HepG2 (cell line): ENCODE data around the gene RTEL1. TPM values are rescaled to one million over a fixed set of nuclear protein-coding genes. Genes with fewer than 3 reads are reported as not detected.

Experiments
- ARNT ChIP-seq: fragments of 450-650 bp; IDR thresholded peaks from 2 replicates; pipeline ENCODE4 v1.6.1; 2017
- ASH2L ChIP-seq: fragments of 300-600, 200-600 bp; sonication (generic); IDR thresholded peaks from 2 replicates; pipeline ENCODE4 v1.7.0; 2017; ENCODE audit warnings: low read depth, mild to moderate bottlenecking, moderate library complexity, mixed read lengths, low read length; ENCODE audit not compliant: insufficient read length
- GPN1 ChIP-seq: sonication (generic); formaldehyde crosslinking; IDR thresholded peaks from 2 replicates; pipeline ENCODE4 v1.5.1; 2020; ENCODE audit warnings: missing genetic modification reagents, borderline replicate concordance
- NFKBIZ ChIP-seq: IDR thresholded peaks from 2 replicates; pipeline ENCODE4 v1.6.1; 2018; ENCODE audit warnings: missing genetic modification reagents, missing compliant biosample characterization
- STAG1 ChIP-seq: sonication (generic); formaldehyde crosslinking; IDR thresholded peaks from 2 replicates; pipeline ENCODE4 v1.4.0; 2020; ENCODE audit warnings: missing genetic modification reagents
- ZNF451 ChIP-seq: sonication (generic); formaldehyde crosslinking; IDR thresholded peaks from 2 replicates; pipeline ENCODE4 v1.5.0; 2020; ENCODE audit warnings: mild to moderate bottlenecking, missing genetic modification reagents
- ZUFSP ChIP-seq: sonication (generic); formaldehyde crosslinking; IDR thresholded peaks from 2 replicates; pipeline ENCODE4 v1.9.0; 2021; ENCODE audit warnings: missing genetic modification reagents, mild to moderate bottlenecking, borderline replicate concordance
- polyA plus RNA-seq, 8 experiments: library from polyadenylated mRNA; depleted of rRNA in 3 of 8; stranded (reverse) in 7 of 8; unstranded in 1 of 8; fragments of >200 nt; fragmentation: Illumina TruSeq in 4 of 8; extraction: Trizol in 4 of 8; gene quantifications; 2 replicates each; pipeline versions ENCODE4 v1.2.1 to v1.2.3, GENCODE V29; 2011 to 2016; ENCODE audit warnings: low read depth in 4 of 8, missing spikeins in 1 of 8, mixed read lengths in 1 of 8; ENCODE audit not compliant: insufficient read depth in 1 of 8
- total RNA-seq, 5 experiments: library from RNA; depleted of rRNA; stranded (reverse); fragments of >200 nt; fragmentation: Illumina TruSeq; extraction: Trizol; gene quantifications; 2 replicates each; pipeline ENCODE4 v1.2.3, GENCODE V29; 2016; ENCODE audit warnings: low read depth in 1 of 5
- TF ChIP-seq, protein P1 (sequence below): sonication (generic); formaldehyde crosslinking; IDR thresholded peaks from 2 replicates; pipeline ENCODE4 v1.8.0; 2022; ENCODE audit warnings: mild to moderate bottlenecking, missing genetic modification reagents, borderline replicate concordance
- TF ChIP-seq, protein P2 (sequence below): sonication (generic); formaldehyde crosslinking; IDR thresholded peaks from 2 replicates; pipeline ENCODE4 v1.5.1; 2020; ENCODE audit warnings: missing genetic modification reagents, mild to moderate bottlenecking, borderline replicate concordance
- TF ChIP-seq, protein P3 (sequence below): sonication (generic); formaldehyde crosslinking; IDR thresholded peaks from 2 replicates; pipeline ENCODE4 v1.8.0; 2022; ENCODE audit warnings: low read depth, missing genetic modification reagents
- TF ChIP-seq, protein P4 (sequence below): sonication (generic); formaldehyde crosslinking; IDR thresholded peaks from 2 replicates; pipeline ENCODE4 v1.4.0; 2020; ENCODE audit warnings: mild to moderate bottlenecking, low read depth, missing genetic modification reagents
- TF ChIP-seq, protein P5 (sequence below): sonication (generic); formaldehyde crosslinking; IDR thresholded peaks from 2 replicates; pipeline ENCODE4 v1.4.0; 2020; ENCODE audit warnings: low read depth, missing genetic modification reagents
- TF ChIP-seq, protein P6 (sequence below): IDR thresholded peaks from 2 replicates; pipeline ENCODE4 v1.6.1; 2012; ENCODE audit warnings: low read length, improper control_type of control experiment

The RTEL1 gene
- total and polyA plus RNA-seq, 2 of the 13 experiments (the other 11 are each of a cell fraction or from before 2014, with no cell fraction given): 21.8 to 36.4 TPM

- TF ChIP-seq, protein P1, sequence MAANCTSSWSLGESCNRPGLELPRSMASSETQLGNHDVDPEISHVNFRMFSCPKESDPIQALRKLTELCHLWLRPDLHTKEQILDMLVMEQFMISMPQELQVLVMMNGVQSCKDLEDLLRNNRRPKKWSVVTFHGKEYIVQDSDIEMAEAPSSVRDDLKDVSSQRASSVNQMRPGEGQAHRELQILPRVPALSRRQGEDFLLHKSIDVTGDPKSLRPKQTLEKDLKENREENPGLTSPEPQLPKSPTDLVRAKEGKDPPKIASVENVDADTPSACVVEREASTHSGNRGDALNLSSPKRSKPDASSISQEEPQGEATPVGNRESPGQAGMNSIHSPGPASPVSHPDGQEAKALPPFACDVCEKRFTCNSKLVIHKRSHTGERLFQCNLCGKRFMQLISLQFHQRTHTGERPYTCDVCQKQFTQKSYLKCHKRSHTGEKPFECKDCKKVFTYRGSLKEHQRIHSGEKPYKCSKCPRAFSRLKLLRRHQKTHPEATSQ (CRISPR knock-in tag): no peak
- TF ChIP-seq NFKBIZ (CRISPR knock-in tag): 0 out of 2 replicates have a peak, but pooled peaks have one; percentile 6
- no peak for TF ChIP-seq ASH2L
- TF ChIP-seq STAG1 (CRISPR knock-in tag): peak; percentile 18; the same call in 1 of the 2 replicates
- peak; percentile 18; the same call in 1 of the 2 replicates for TF ChIP-seq GPN1 (CRISPR knock-in tag)
- TF ChIP-seq, protein P2, sequence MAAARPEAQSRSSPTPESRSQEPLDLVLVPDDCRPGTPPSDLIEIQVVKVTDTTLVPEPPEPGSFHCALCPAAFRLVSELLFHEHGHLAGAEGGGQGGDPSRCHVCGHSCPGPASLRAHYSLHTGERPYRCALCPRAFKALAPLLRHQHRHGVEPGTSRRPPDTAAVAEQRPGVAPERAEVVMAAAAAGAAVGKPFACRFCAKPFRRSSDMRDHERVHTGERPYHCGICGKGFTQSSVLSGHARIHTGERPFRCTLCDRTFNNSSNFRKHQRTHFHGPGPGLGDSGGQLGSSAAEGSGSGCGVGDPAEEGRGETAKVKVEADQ: 0 out of 2 replicates have a peak, but pooled peaks have one; percentile 19
- TF ChIP-seq ARNT: no peak
- no peak for TF ChIP-seq ZUFSP (CRISPR knock-in tag)
- TF ChIP-seq, protein P3, sequence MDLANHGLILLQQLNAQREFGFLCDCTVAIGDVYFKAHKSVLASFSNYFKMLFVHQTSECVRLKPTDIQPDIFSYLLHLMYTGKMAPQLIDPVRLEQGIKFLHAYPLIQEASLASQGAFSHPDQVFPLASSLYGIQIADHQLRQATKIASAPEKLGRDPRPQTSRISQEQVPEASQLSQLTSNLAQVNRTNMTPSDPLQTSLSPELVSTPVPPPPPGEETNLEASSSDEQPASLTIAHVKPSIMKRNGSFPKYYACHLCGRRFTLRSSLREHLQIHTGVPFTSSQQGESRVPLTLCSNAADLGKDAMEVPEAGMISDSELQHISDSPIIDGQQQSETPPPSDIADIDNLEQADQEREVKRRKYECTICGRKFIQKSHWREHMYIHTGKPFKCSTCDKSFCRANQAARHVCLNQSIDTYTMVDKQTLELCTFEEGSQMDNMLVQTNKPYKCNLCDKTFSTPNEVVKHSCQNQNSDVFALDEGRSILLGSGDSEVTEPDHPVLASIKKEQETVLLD: no peak
- TF ChIP-seq, protein P4, sequence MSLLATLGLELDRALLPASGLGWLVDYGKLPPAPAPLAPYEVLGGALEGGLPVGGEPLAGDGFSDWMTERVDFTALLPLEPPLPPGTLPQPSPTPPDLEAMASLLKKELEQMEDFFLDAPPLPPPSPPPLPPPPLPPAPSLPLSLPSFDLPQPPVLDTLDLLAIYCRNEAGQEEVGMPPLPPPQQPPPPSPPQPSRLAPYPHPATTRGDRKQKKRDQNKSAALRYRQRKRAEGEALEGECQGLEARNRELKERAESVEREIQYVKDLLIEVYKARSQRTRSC: no peak
- no peak; the same call in 1 of the 2 replicates for TF ChIP-seq ZNF451 (CRISPR knock-in tag)
- TF ChIP-seq, protein P5, sequence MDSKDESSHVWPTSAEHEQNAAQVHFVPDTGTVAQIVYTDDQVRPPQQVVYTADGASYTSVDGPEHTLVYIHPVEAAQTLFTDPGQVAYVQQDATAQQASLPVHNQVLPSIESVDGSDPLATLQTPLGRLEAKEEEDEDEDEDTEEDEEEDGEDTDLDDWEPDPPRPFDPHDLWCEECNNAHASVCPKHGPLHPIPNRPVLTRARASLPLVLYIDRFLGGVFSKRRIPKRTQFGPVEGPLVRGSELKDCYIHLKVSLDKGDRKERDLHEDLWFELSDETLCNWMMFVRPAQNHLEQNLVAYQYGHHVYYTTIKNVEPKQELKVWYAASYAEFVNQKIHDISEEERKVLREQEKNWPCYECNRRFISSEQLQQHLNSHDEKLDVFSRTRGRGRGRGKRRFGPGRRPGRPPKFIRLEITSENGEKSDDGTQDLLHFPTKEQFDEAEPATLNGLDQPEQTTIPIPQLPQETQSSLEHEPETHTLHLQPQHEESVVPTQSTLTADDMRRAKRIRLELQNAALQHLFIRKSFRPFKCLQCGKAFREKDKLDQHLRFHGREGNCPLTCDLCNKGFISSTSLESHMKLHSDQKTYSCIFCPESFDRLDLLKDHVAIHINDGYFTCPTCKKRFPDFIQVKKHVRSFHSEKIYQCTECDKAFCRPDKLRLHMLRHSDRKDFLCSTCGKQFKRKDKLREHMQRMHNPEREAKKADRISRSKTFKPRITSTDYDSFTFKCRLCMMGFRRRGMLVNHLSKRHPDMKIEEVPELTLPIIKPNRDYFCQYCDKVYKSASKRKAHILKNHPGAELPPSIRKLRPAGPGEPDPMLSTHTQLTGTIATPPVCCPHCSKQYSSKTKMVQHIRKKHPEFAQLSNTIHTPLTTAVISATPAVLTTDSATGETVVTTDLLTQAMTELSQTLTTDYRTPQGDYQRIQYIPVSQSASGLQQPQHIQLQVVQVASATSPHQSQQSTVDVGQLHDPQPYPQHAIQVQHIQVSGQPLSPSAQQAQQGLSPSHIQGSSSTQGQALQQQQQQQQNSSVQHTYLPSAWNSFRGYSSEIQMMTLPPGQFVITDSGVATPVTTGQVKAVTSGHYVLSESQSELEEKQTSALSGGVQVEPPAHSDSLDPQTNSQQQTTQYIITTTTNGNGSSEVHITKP (CRISPR knock-in tag): no peak
- TF ChIP-seq, protein P6, sequence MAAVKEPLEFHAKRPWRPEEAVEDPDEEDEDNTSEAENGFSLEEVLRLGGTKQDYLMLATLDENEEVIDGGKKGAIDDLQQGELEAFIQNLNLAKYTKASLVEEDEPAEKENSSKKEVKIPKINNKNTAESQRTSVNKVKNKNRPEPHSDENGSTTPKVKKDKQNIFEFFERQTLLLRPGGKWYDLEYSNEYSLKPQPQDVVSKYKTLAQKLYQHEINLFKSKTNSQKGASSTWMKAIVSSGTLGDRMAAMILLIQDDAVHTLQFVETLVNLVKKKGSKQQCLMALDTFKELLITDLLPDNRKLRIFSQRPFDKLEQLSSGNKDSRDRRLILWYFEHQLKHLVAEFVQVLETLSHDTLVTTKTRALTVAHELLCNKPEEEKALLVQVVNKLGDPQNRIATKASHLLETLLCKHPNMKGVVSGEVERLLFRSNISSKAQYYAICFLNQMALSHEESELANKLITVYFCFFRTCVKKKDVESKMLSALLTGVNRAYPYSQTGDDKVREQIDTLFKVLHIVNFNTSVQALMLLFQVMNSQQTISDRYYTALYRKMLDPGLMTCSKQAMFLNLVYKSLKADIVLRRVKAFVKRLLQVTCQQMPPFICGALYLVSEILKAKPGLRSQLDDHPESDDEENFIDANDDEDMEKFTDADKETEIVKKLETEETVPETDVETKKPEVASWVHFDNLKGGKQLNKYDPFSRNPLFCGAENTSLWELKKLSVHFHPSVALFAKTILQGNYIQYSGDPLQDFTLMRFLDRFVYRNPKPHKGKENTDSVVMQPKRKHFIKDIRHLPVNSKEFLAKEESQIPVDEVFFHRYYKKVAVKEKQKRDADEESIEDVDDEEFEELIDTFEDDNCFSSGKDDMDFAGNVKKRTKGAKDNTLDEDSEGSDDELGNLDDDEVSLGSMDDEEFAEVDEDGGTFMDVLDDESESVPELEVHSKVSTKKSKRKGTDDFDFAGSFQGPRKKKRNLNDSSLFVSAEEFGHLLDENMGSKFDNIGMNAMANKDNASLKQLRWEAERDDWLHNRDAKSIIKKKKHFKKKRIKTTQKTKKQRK: no peak
Measured at GRCh38 chr20:63736893-63737694, 79.0 kb downstream of the RTEL1 start (continued).
